Liver (tissue), 2 donors: ENCODE data around the gene KDM1B.

Experiments
- CTCF ChIP-seq: fragments of 150-350 bp; IDR thresholded peaks from 2 replicates; pipeline ENCODE4 v1.5.1; 2017; ENCODE audit warnings: improper control_type of control experiment, low read depth, low read length; ENCODE audit not compliant: missing input control
- REST ChIP-seq: IDR thresholded peaks from 2 replicates; pipeline ENCODE4 v1.6.1; 2016; ENCODE audit warnings: antibody characterized with exemption, mild to moderate bottlenecking
- YY1 ChIP-seq: IDR thresholded peaks from 2 replicates; pipeline ENCODE4 v1.6.1; 2016; ENCODE audit warnings: antibody characterized with exemption, mild to moderate bottlenecking
- donor health status: healthy.

- TF ChIP-seq CTCF (no peak), YY1 (no peak), REST (no peak)
Observed at GRCh38 chr6:18161431-18161830, 6.2 kb downstream of the KDM1B start.
